MCF 10A (cell line): ENCODE results near the gene C9. TPM values are rescaled to one million over a fixed set of nuclear protein-coding genes. Genes with fewer than 3 reads are reported as not detected.
"Not testable (repeated sequence)": the region's sequence is repeated elsewhere in the genome, so short reads cannot be mapped to it uniquely, and the experiment has no call there.

Source experiments
- BruUV-seq: library from RNA; stranded (reverse); fragments of 400-500 nt; replicated peaks from 2 replicates; lab custom pipeline; 2021; lab: Mats Ljungman, UMichigan
- CTCF ChIA-PET: fragments of 300-600 bp; sonication (Branson Sonifier 250); formaldehyde crosslinking; extraction: SDS; loops from one replicate; lab custom pipeline; 2021; ENCODE audit warnings: antibody characterized with exemption, inconsistent platforms; lab: Yijun Ruan, JAX
- POLR2A ChIA-PET: fragments of 300-600, 350-650 bp; sonication (Branson Sonifier 250); formaldehyde crosslinking; extraction: SDS; loops from one replicate; lab custom pipeline; 2020; ENCODE audit warnings: antibody characterized with exemption, inconsistent platforms; lab: Yijun Ruan, JAX
- DNase-seq: peaks from one replicate; pipeline ENCODE4 v3.0.0-alpha.2; 2018; ENCODE audit not compliant: unreplicated experiment
- H3K27ac Mint-ChIP-seq: one replicate; pipeline ENCODE4 v1.8.0; 2022; ENCODE audit warnings: mild to moderate bottlenecking, low read depth, mixed read lengths; ENCODE audit not compliant: unreplicated experiment
- H3K27me3 Mint-ChIP-seq: one replicate; pipeline ENCODE4 v1.8.0; 2022; ENCODE audit warnings: mixed read lengths; ENCODE audit not compliant: insufficient read depth, unreplicated experiment
- H3K36me3 Mint-ChIP-seq: one replicate; pipeline ENCODE4 v1.8.0; 2022; ENCODE audit warnings: mild to moderate bottlenecking, moderate library complexity, mixed read lengths; ENCODE audit not compliant: insufficient read depth, unreplicated experiment
- H3K4me1 Mint-ChIP-seq: one replicate; pipeline ENCODE4 v1.8.0; 2022; ENCODE audit warnings: mixed read lengths; ENCODE audit not compliant: insufficient read depth, unreplicated experiment
- H3K4me3 Mint-ChIP-seq: one replicate; pipeline ENCODE4 v1.8.0; 2022; ENCODE audit warnings: mild to moderate bottlenecking, moderate library complexity, mixed read lengths; ENCODE audit not compliant: unreplicated experiment
- H3K9me3 Mint-ChIP-seq: one replicate; pipeline ENCODE4 v1.8.0; 2022; ENCODE audit warnings: mixed read lengths; ENCODE audit not compliant: unreplicated experiment
- intact Hi-C: fragments of 100-400 bp; cut with micrococcal nuclease; formaldehyde crosslinking; loops from 2 replicates; pipeline ENCODE4 v1.14.1; 2022
- total RNA-seq: library from RNA; stranded (reverse); gene quantifications from 2 replicates; pipeline ENCODE4 v1.2.3, GENCODE V29; 2022
- TF ChIP-seq, protein P1 (sequence below): fragments of 200-600 bp; IDR thresholded peaks from one replicate; pipeline ENCODE4 v1.8.0; 2022; ENCODE audit warnings: antibody characterized with exemption, mild to moderate bottlenecking; ENCODE audit not compliant: unreplicated experiment

C9 gene
- total RNA-seq, 1 experiment from 2014 or later = not detected

- H3K4me1 Mint-ChIP-seq = no peaks in the 10 kb centered on the region
- no peaks in the 10 kb centered on the region for H3K36me3 Mint-ChIP-seq
- no peak overlapping the region for H3K27ac Mint-ChIP-seq
- no peaks in the 10 kb centered on the region for H3K9me3 Mint-ChIP-seq
- H3K27me3 Mint-ChIP-seq = no peaks in the 10 kb centered on the region
- BruUV-seq = no TSS peak
- DNase-seq = no peak
- CTCF ChIA-PET = no interaction called here
- POLR2A ChIA-PET = interaction anchor here (0.9 kb wide), 1 partner anchor 8 kb away, joined by 3 read pairs; no protein-coding TSS in a partner anchor
- TF ChIP-seq, protein P1, sequence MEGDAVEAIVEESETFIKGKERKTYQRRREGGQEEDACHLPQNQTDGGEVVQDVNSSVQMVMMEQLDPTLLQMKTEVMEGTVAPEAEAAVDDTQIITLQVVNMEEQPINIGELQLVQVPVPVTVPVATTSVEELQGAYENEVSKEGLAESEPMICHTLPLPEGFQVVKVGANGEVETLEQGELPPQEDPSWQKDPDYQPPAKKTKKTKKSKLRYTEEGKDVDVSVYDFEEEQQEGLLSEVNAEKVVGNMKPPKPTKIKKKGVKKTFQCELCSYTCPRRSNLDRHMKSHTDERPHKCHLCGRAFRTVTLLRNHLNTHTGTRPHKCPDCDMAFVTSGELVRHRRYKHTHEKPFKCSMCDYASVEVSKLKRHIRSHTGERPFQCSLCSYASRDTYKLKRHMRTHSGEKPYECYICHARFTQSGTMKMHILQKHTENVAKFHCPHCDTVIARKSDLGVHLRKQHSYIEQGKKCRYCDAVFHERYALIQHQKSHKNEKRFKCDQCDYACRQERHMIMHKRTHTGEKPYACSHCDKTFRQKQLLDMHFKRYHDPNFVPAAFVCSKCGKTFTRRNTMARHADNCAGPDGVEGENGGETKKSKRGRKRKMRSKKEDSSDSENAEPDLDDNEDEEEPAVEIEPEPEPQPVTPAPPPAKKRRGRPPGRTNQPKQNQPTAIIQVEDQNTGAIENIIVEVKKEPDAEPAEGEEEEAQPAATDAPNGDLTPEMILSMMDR = no peak
- intact Hi-C loops = no loop called here
- H3K4me3 Mint-ChIP-seq = no peak overlapping the region
Measured at GRCh38 chr5:39238366-39239105, 125.8 kb downstream of the C9 start.

DNA sequence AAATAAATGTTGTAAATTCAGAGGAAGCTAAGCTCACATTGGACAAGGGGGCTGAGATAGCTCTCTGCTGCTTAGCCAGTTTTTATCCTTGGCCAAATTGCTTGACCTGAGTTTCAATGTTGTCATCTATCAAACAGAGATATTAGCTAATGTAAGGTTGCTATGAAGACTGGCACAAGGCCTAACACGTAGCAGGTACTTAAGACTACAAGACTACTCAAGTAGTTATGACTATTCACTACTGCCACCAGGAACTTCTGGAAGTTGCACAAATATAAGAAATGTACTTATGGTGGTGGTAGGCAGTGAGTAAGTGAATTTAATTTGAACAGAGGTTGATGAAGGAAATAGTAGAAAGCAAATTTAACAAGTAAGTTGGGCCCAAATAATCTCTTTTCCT, 127.6 kb downstream of the C9 start:
- Mint-ChIP-seq H3K36me3 (no peaks in the 10 kb centered on the region), H3K9me3 (no peaks in the 10 kb centered on the region), H3K4me3 (no peak overlapping the region), H3K27me3 (no peaks in the 10 kb centered on the region), H3K27ac (no peak overlapping the region), H3K4me1 (peaks cover 5% of the 10 kb centered on the region)
- intact Hi-C loops = no loop called here
- ChIA-PET POLR2A (no interaction called here), CTCF (interaction anchor here (0.6 kb wide), 2 partner anchors 116 to 164 kb away, joined by 3 to 4 read pairs; no protein-coding TSS in a partner anchor)
- no TSS peak for BruUV-seq
- DNase-seq = no peak
- TF ChIP-seq, protein P1 = no peak

GRCh38 chr5:39235648-39236047, 128.6 kb downstream of the C9 start:
- H3K27me3 Mint-ChIP-seq = no peaks in the 10 kb centered on the region
- H3K4me3 Mint-ChIP-seq = no peak overlapping the region
- BruUV-seq = no TSS peak
- no peak overlapping the region for H3K27ac Mint-ChIP-seq
- peaks cover 9% of the 10 kb centered on the region for H3K4me1 Mint-ChIP-seq
- TF ChIP-seq, protein P1 = no peak
- DNase-seq = no peak
- POLR2A ChIA-PET = no interaction called here
- H3K36me3 Mint-ChIP-seq = no peaks in the 10 kb centered on the region
- no peaks in the 10 kb centered on the region for H3K9me3 Mint-ChIP-seq
- CTCF ChIA-PET = interaction anchor here (0.6 to 1.1 kb wide), 3 partner anchors 16 to 82 kb away, joined by 3 read pairs; partner anchors contain the start of gene FYB1
- intact Hi-C loops = no loop called here

- POLR2A ChIA-PET, H3K27me3 Mint-ChIP-seq, H3K4me1 Mint-ChIP-seq, DNase-seq, BruUV-seq, H3K27ac Mint-ChIP-seq, intact Hi-C loops, H3K4me3 Mint-ChIP-seq, H3K9me3 Mint-ChIP-seq, H3K36me3 Mint-ChIP-seq: not testable (repeated sequence)
- CTCF ChIA-PET = interaction anchor here (0.6 to 0.7 kb wide), 2 partner anchors 17 to 20 kb away, joined by 3 to 8 read pairs; no protein-coding TSS in a partner anchor
Measured at GRCh38 chr5:39234494-39234893, 129.8 kb downstream of the C9 start.

Other genes with a start within 250 kb of the C9 start
- gene FYB1, start 144.9 kb downstream of the C9 start, total RNA-seq = 0.12 and 0.32 TPM in 2 replicates
- gene DAB2, start 60.5 kb upstream of the C9 start, total RNA-seq = 0.68 and 2.1 TPM in 2 replicates